Measurements from ENCODE around the gene MAPK8. TPM values are rescaled to one million over a fixed set of nuclear protein-coding genes. Genes with fewer than 3 reads are reported as not detected.

MAPK8 gene
- total RNA-seq, 1 donor from 2014 or later = 54.3 TPM

DNA sequence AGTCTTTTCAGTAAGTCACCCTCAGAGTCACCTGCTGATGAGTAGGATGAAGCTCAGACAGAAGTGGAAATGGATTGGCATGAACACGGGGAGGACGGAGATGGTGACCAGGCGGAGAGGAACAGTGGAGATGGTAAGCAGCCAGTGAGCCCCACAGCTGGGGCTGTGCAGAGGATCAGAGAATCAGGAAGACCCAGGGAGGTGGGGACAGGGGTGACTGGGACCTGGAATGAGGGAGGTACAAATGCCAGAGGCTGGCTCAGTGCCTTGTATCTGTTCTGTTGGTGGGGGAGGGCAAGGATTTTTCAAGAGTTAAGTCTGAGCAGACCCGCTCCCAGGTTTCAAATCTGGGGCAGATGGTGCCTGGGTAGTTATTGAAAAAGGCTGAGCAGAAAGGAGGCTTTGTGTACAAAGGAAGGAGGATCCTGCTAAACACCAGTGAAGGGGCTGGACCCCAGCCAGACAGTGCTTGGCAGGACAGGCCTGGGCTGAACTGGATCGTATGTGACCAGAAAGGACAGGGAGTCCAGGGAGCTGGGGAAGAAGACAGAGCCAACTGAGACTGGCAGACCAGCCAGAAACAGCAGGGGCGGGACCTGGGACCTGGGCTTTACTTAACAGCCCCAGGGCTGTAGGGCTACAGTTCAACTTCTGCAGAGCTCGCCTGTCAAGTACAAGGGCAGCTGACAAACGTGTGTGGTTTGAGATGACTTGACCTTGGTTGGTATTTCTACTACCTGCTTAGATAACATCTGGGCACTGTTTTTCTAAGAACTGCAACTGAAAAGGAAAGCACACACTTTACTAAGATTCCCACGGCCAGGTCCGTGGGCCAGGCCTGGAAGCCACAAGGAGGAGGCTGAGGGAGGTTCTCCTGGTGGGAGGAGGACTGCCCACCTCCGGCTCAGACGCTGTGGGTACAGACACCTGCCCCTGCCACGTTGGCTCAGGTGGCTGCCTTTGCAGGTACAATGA is 18.8 kb upstream of the MAPK8 start:
- intact Hi-C loops (cut with DNase I) = no loop called here
- DNase-seq (ENCODE audit: extremely low spot score in 2 of 2) = no peak
- no peak for TF ChIP-seq POLR2A (IDR thresholded peaks at IDR 0.05)
- TF ChIP-seq, protein P1, sequence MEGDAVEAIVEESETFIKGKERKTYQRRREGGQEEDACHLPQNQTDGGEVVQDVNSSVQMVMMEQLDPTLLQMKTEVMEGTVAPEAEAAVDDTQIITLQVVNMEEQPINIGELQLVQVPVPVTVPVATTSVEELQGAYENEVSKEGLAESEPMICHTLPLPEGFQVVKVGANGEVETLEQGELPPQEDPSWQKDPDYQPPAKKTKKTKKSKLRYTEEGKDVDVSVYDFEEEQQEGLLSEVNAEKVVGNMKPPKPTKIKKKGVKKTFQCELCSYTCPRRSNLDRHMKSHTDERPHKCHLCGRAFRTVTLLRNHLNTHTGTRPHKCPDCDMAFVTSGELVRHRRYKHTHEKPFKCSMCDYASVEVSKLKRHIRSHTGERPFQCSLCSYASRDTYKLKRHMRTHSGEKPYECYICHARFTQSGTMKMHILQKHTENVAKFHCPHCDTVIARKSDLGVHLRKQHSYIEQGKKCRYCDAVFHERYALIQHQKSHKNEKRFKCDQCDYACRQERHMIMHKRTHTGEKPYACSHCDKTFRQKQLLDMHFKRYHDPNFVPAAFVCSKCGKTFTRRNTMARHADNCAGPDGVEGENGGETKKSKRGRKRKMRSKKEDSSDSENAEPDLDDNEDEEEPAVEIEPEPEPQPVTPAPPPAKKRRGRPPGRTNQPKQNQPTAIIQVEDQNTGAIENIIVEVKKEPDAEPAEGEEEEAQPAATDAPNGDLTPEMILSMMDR (IDR thresholded peaks at IDR 0.05) = no peak
- no peak for TF ChIP-seq POLR2AphosphoS5 (IDR thresholded peaks at IDR 0.05; ENCODE audit: insufficient read depth in 1 of 2, low read depth in 1 of 2)
- Histone ChIP-seq H3K27me3 (no peaks in the 10 kb centered on the region), H3K4me1 (peaks cover 7% of the 10 kb centered on the region), H3K27ac (no peak overlapping the region), H3K36me3 (no peaks in the 10 kb centered on the region), H3K4me3 (no peak overlapping the region), H3K9me3 (no peaks in the 10 kb centered on the region)

GRCh38 chr10:48288661-48289060 is 17.8 kb upstream of the MAPK8 start:
- H3K36me3 ChIP-seq = no peaks in the 10 kb centered on the region
- no peaks in the 10 kb centered on the region for H3K27me3 ChIP-seq
- H3K4me3 ChIP-seq = no peak overlapping the region
- DNase-seq (ENCODE audit: extremely low spot score in 2 of 2) = no peak
- no peak overlapping the region for H3K27ac ChIP-seq
- TF ChIP-seq POLR2A (IDR thresholded peaks at IDR 0.05) = no peak
- TF ChIP-seq POLR2AphosphoS5 (IDR thresholded peaks at IDR 0.05; ENCODE audit: insufficient read depth in 1 of 2, low read depth in 1 of 2) = no peak
- TF ChIP-seq, protein P1 (IDR thresholded peaks at IDR 0.05) = no peak
- no peaks in the 10 kb centered on the region for H3K9me3 ChIP-seq
- intact Hi-C loops (cut with DNase I) = no loop called here
- H3K4me1 ChIP-seq = peaks cover 7% of the 10 kb centered on the region

DNA sequence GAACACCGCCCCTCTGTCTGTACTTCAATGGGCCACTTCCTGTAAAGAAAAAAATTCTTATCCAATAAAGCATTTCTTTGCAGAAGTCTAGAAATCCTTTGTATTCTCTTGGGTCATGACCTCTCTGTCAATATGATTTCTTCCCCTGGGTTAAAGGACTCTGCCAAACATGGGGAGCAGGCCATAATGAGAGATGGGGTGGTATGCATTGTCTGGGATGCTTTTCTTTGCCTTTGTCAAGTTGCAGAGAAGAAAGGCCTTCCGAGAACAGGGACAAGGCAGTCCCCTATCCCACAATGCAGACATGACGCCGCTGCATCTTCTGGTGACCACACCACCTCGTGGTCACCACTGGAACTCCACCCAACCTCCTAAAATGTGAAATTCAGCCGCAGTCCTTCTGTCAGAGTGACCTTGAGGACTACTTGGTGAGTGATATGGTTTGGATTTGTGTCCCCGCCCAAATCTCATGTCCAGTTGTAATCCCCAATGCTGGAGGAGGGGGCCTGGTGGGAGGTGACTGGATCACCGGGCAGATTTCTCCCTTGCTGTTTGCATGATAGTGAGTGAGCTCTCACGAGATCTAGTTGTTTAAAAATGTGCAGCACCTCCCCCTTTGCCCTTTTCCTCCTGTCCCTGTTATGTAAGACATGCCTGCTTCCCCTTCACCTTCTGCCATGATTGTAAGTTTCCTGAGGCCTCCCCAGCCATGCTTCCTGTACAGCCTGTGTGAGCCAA is 16.8 kb upstream of the MAPK8 start:
- Histone ChIP-seq H3K27me3 (no peaks in the 10 kb centered on the region), H3K27ac (no peak overlapping the region), H3K36me3 (no peaks in the 10 kb centered on the region), H3K9me3 (no peaks in the 10 kb centered on the region), H3K4me1 (peaks cover 7% of the 10 kb centered on the region), H3K4me3 (no peak overlapping the region)
- DNase-seq (ENCODE audit: extremely low spot score in 2 of 2) = no peak
- TF ChIP-seq POLR2AphosphoS5 (IDR thresholded peaks at IDR 0.05; ENCODE audit: insufficient read depth in 1 of 2, low read depth in 1 of 2) (no peak), POLR2A (IDR thresholded peaks at IDR 0.05) (no peak)
- TF ChIP-seq, protein P1 (IDR thresholded peaks at IDR 0.05) = peak; percentile 31 to 46 (median 37)
- intact Hi-C loops (cut with DNase I) = no loop called here

- Histone ChIP-seq H3K36me3 (no peaks in the 10 kb centered on the region), H3K4me1 (peaks cover 7% of the 10 kb centered on the region), H3K27ac (no peak overlapping the region), H3K27me3 (no peaks in the 10 kb centered on the region), H3K4me3 (no peak overlapping the region), H3K9me3 (no peaks in the 10 kb centered on the region)
- intact Hi-C loops (cut with DNase I) = no loop called here
- TF ChIP-seq, protein P1 (IDR thresholded peaks at IDR 0.05) = no peak
- TF ChIP-seq POLR2AphosphoS5 (IDR thresholded peaks at IDR 0.05; ENCODE audit: insufficient read depth in 1 of 2, low read depth in 1 of 2) = no peak
- no peak for TF ChIP-seq POLR2A (IDR thresholded peaks at IDR 0.05)
- DNase-seq (ENCODE audit: extremely low spot score in 2 of 2) = no peak
Observed at GRCh38 chr10:48290286-48290685, 16.2 kb upstream of the MAPK8 start.
